Karpas-422 (cell line): ENCODE data around the gene ZNG1B. TPM values are rescaled to one million over a fixed set of nuclear protein-coding genes. Genes with fewer than 3 reads are reported as not detected.
"Not testable (repeated sequence)": the region's sequence is repeated elsewhere in the genome, so short reads cannot be mapped to it uniquely, and the experiment has no call there.

ENCODE experiments used
- DNase-seq: peaks from one replicate; pipeline ENCODE4 v3.0.0-alpha.2; 2015
- H2AFZ ChIP-seq: fragments of 200-600 bp; sonication (generic); 2 replicates; pipeline ENCODE4 v1.6.1; 2014; ENCODE audit warnings: antibody characterized with exemption, low read length, mixed read lengths
- H3K27ac ChIP-seq: fragments of 200-600 bp; sonication (generic); 2 replicates; pipeline ENCODE4 v1.5.1; 2014; ENCODE audit warnings: mild to moderate bottlenecking, low read length, moderate library complexity
- H3K27me3 ChIP-seq: fragments of 200-600 bp; sonication (generic); 2 replicates; pipeline ENCODE4 v1.6.1; 2014; ENCODE audit warnings: low read length, mixed read lengths
- H3K36me3 ChIP-seq: fragments of 200-600 bp; sonication (generic); 2 replicates; pipeline ENCODE4 v1.6.1; 2014; ENCODE audit warnings: low read length, mixed read lengths; ENCODE audit not compliant: insufficient read depth
- H3K4me1 ChIP-seq: fragments of 200-600 bp; sonication (generic); 2 replicates; pipeline ENCODE4 v1.6.1; 2014; ENCODE audit warnings: mild to moderate bottlenecking, low read length, mixed read lengths
- H3K4me2 ChIP-seq: fragments of 200-600 bp; sonication (generic); 2 replicates; pipeline ENCODE4 v1.6.1; 2014; ENCODE audit warnings: low read length, low read depth, mild to moderate bottlenecking; ENCODE audit not compliant: poor library complexity, severe bottlenecking
- H3K4me3 ChIP-seq: fragments of 200-600 bp; sonication (generic); 2 replicates; pipeline ENCODE4 v1.5.1; 2014; ENCODE audit warnings: mild to moderate bottlenecking, antibody characterized with exemption, low read length, mixed read lengths
- H3K79me2 ChIP-seq: fragments of 200-600 bp; sonication (generic); 2 replicates; pipeline ENCODE4 v1.6.1; 2014; ENCODE audit warnings: mild to moderate bottlenecking, low read length, mixed read lengths
- H3K9ac ChIP-seq: fragments of 200-600 bp; sonication (generic); 2 replicates; pipeline ENCODE4 v1.6.0; 2014; ENCODE audit warnings: low read length
- H3K9me2 ChIP-seq: fragments of 200-600 bp; sonication (generic), shearing (Covaris generic); replicated peaks from 2 replicates; pipeline ENCODE4 v1.6.0; 2014; ENCODE audit warnings: mild to moderate bottlenecking, low read length, moderate library complexity; ENCODE audit not compliant: insufficient read depth
- H3K9me3 ChIP-seq: fragments of 300-700, 200-600 bp; sonication (generic); 2 replicates; pipeline ENCODE4 v1.6.1; 2014; ENCODE audit warnings: low read length, mixed read lengths
- H4K20me1 ChIP-seq: fragments of 200-600 bp; sonication (generic); 2 replicates; pipeline ENCODE4 v1.6.1; 2014; ENCODE audit warnings: mild to moderate bottlenecking, antibody characterized with exemption, low read length, low read depth; ENCODE audit not compliant: insufficient read depth
- total RNA-seq: library from RNA; depleted of rRNA; stranded (reverse); fragments of >200 nt; shearing (Covaris generic); gene quantifications from 2 replicates; pipeline ENCODE4 v1.2.3, GENCODE V29; 2014; ENCODE audit warnings: low replicate concordance; rRNA removed

The ZNG1B gene
- total RNA-seq, 1 experiment from 2014 or later = 58.4 TPM

DNA sequence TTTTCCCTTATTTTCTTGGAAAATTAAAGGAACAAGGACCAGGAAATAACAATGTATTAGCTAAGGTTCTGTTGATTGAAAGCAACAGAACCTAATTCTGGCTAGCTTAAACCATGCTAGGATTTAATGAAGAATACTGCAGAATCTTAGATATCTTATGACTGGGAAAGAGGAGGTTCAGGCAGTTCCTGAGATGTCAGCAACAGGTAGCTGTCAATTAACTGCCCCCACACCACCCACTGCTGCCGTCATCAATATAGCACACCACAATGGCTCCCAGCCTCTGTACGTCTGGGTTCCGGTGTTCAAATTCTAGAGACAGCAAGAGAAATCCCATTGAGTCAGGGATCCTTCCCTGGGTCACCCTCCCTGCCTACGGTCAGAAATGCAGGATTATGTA, 95.5 kb downstream of the ZNG1B start:
- H4K20me1 ChIP-seq, H3K36me3 ChIP-seq, H3K27ac ChIP-seq, H3K27me3 ChIP-seq, H3K9me3 ChIP-seq, H3K4me3 ChIP-seq, H3K9me2 ChIP-seq, DNase-seq, H2AFZ ChIP-seq, H3K4me2 ChIP-seq, H3K4me1 ChIP-seq, H3K79me2 ChIP-seq, H3K9ac ChIP-seq: not testable (repeated sequence)

- H3K9me3 ChIP-seq, DNase-seq, H3K9ac ChIP-seq, H3K4me1 ChIP-seq, H3K36me3 ChIP-seq, H3K9me2 ChIP-seq, H3K27ac ChIP-seq, H3K4me2 ChIP-seq, H3K4me3 ChIP-seq, H4K20me1 ChIP-seq, H3K27me3 ChIP-seq, H2AFZ ChIP-seq, H3K79me2 ChIP-seq: not testable (repeated sequence)
Observed at GRCh38 chr2:113536573-113536972, 99.1 kb downstream of the ZNG1B start.

- H4K20me1 ChIP-seq, H3K9me2 ChIP-seq, H3K27me3 ChIP-seq, H3K9ac ChIP-seq, H2AFZ ChIP-seq, DNase-seq, H3K9me3 ChIP-seq, H3K4me1 ChIP-seq, H3K36me3 ChIP-seq, H3K79me2 ChIP-seq, H3K4me2 ChIP-seq, H3K27ac ChIP-seq, H3K4me3 ChIP-seq: not testable (repeated sequence)
Observed at GRCh38 chr2:113540834-113541203, 103.3 kb downstream of the ZNG1B start.

DNA sequence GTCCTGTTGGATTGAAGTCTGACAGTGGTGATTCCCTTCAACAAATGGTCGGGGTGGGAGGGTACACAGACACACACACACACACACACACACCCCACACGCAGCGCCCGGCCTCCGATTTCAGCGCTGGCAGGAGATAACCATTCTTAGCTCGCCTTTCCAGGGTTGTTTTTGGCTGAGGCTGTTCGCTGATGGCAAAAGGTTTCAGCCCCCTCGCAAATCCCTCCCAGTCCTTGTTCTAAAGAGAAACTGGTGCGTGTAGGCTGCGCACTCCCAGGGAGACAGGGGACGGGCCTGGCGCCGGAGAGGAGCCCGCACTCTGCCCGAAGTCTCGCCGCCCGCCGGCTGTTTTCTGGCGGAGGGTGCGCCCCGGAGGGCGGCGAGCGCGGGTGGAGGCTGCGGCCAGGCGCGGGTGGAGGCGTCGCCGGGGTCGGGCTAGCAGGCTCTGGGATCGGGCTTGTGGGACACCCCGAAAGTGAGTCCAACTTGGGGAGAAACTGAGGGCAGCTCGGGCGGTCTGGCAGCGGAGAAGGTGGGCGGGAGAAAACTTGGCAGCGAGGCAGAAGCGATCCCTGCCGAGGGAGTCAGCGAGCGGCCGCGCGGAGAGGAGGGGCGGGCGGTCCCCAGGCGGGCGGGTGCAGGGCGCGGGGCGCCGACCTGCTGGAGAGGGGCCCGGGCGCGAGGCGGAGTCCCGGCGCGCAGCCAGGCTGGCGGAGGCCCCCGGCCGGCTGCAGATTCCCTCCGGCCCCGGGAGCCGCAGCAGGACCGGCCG, 103.9 kb downstream of the ZNG1B start:
- not testable (repeated sequence) for H3K79me2 ChIP-seq, H3K9ac ChIP-seq, H3K36me3 ChIP-seq, H3K4me1 ChIP-seq, H3K27me3 ChIP-seq, H3K4me2 ChIP-seq, H3K4me3 ChIP-seq, H3K27ac ChIP-seq, DNase-seq, H4K20me1 ChIP-seq, H3K9me2 ChIP-seq, H2AFZ ChIP-seq, H3K9me3 ChIP-seq

- not testable (repeated sequence) for H3K4me2 ChIP-seq, H2AFZ ChIP-seq, H3K27ac ChIP-seq, H3K36me3 ChIP-seq, DNase-seq, H3K79me2 ChIP-seq, H3K4me3 ChIP-seq, H3K4me1 ChIP-seq, H3K9me2 ChIP-seq, H4K20me1 ChIP-seq, H3K27me3 ChIP-seq, H3K9me3 ChIP-seq, H3K9ac ChIP-seq
Observed at GRCh38 chr2:113541976-113542485, 104.5 kb downstream of the ZNG1B start.

GRCh38 chr2:113542529-113542928, 105.0 kb downstream of the ZNG1B start:
- not testable (repeated sequence) for DNase-seq, H3K4me1 ChIP-seq, H3K4me2 ChIP-seq, H3K9me3 ChIP-seq, H4K20me1 ChIP-seq, H3K36me3 ChIP-seq, H2AFZ ChIP-seq, H3K4me3 ChIP-seq, H3K79me2 ChIP-seq, H3K9me2 ChIP-seq, H3K27ac ChIP-seq, H3K27me3 ChIP-seq, H3K9ac ChIP-seq

Other genes starting within 250 kb of the ZNG1B start
- gene PAX8, start 158.8 kb upstream of the ZNG1B start, total RNA-seq = 0.90 and 1.5 TPM in 2 replicates
- 0.60 and 0.72 TPM in 2 replicates for gene FOXD4L1, start 61.0 kb downstream of the ZNG1B start, total RNA-seq
- gene RABL2A, start 189.6 kb downstream of the ZNG1B start, total RNA-seq = 17.5 and 38.5 TPM in 2 replicates